HepG2 (cell line): Measurements from ENCODE around the gene CRIP1. TPM values are rescaled to one million over a fixed set of nuclear protein-coding genes. Genes with fewer than 3 reads are reported as not detected.
A peak's percentile ranks its signal among the peaks of the same experiment; 100 is the strongest.

Experiments used
- ATAC-seq: fragments of 200-7000 bp; cut with Tn5 transposase; 3 replicates; pipeline ENCODE4 v1.9.1; 2020; ENCODE audit warnings: mild to moderate bottlenecking, moderate library complexity
- BruUV-seq: library from RNA; stranded (reverse); fragments of 400-500 nt; replicated peaks from 2 replicates; lab custom pipeline; 2021; lab: Mats Ljungman, UMichigan
- CTCF ChIA-PET: fragments of 300-600 bp; formaldehyde crosslinking; extraction: SDS; loops from one replicate; lab custom pipeline; 2021; ENCODE audit warnings: low total read pairs, inconsistent platforms, low intra/inter-chr PET ratio; lab: Yijun Ruan, JAX
- POLR2A ChIA-PET: fragments of 350-600 bp; sonication (Branson Sonifier 250); formaldehyde crosslinking; loops from one replicate; lab custom pipeline; 2020; ENCODE audit warnings: antibody characterized with exemption, inconsistent platforms; lab: Yijun Ruan, JAX
- DNase-seq: peaks from one replicate; pipeline ENCODE4 v3.0.0-alpha.2; 2015; ENCODE audit warnings: low spot score
- FAIRE-seq: peaks from 3 replicates; lab custom pipeline; 2011; peaks lifted over from hg19 to GRCh38; lab: Jason Lieb, UNC
- H2AFZ ChIP-seq: one replicate; pipeline ENCODE4 v1.6.1; 2011; ENCODE audit warnings: low read length, inconsistent platforms
- H3K27ac ChIP-seq: fragments of 300-600 bp; 3 replicates; pipeline ENCODE4 v1.8.0; 2011; ENCODE audit warnings: mixed run types, mild to moderate bottlenecking, mixed read lengths, low read length, inconsistent platforms; ENCODE audit not compliant: insufficient read depth; ENCODE audit errors: extremely low read length
- H3K27me3 ChIP-seq, 2 experiments: fragments of 200-600 bp in 1 of 2; 2 replicates in 1 of 2; 3 replicates in 1 of 2; pipeline versions ENCODE4 v1.6.0 to v1.8.0; 2011; ENCODE audit warnings: low read length in 2 of 2, mild to moderate bottlenecking in 2 of 2, moderate library complexity in 2 of 2, inconsistent platforms in 1 of 2; ENCODE audit not compliant: insufficient read depth in 2 of 2, control insufficient read depth in 1 of 2
- H3K36me3 ChIP-seq, 2 experiments: fragments of 200-600 bp in 1 of 2; replicated peaks in 1 of 2; 2 replicates in 1 of 2; 3 replicates in 1 of 2; pipeline versions ENCODE4 v1.5.1 to v1.8.0; 2011; ENCODE audit warnings: low read length in 2 of 2, inconsistent platforms in 1 of 2; ENCODE audit not compliant: insufficient read depth in 2 of 2, control insufficient read depth in 1 of 2
- H3K4me1 ChIP-seq: 2 replicates; pipeline ENCODE4 v1.5.1; 2012; ENCODE audit warnings: low read length, inconsistent platforms; ENCODE audit not compliant: insufficient read depth
- H3K4me2 ChIP-seq: 2 replicates; pipeline ENCODE4 v1.6.0; 2011; ENCODE audit warnings: low read depth, low read length, inconsistent platforms
- H3K4me3 ChIP-seq, 3 experiments: fragments of 200-600 bp in 1 of 3; sonication (generic), shearing (Covaris generic) in 1 of 3; replicated peaks in 1 of 3; 2 replicates each; pipeline ENCODE4 v1.5.1; 2011 to 2016; ENCODE audit warnings: low read length in 3 of 3, inconsistent platforms in 2 of 3, low read depth in 2 of 3, mild to moderate bottlenecking in 2 of 3, control low read depth in 1 of 3, mixed read lengths in 1 of 3; ENCODE audit not compliant: insufficient read depth in 1 of 3
- H3K79me2 ChIP-seq: one replicate; pipeline ENCODE4 v1.6.1; 2011; ENCODE audit warnings: low read length, inconsistent platforms; ENCODE audit not compliant: insufficient read depth
- H3K9ac ChIP-seq: 2 replicates; pipeline ENCODE4 v1.6.0; 2011; ENCODE audit warnings: mild to moderate bottlenecking, low read depth, low read length, inconsistent platforms; ENCODE audit not compliant: insufficient read depth
- H3K9me3 ChIP-seq: 2 replicates; pipeline ENCODE4 v1.5.1; 2012; ENCODE audit warnings: mild to moderate bottlenecking, low read length
- H4K20me1 ChIP-seq: 2 replicates; pipeline ENCODE4 v1.6.0; 2011; ENCODE audit warnings: inconsistent platforms, mild to moderate bottlenecking, low read length, moderate library complexity; ENCODE audit not compliant: insufficient read depth
- AGO2 ChIP-seq: fragments of 200-400 bp; formaldehyde crosslinking; optimal IDR thresholded peaks from 2 replicates; pipeline ENCODE3; 2017; ENCODE audit warnings: mild to moderate bottlenecking, low read depth, low read length, moderate library complexity
- GABPB1 ChIP-seq: IDR thresholded peaks from 2 replicates; pipeline ENCODE4 v1.6.1; 2016; ENCODE audit warnings: mild to moderate bottlenecking, missing genetic modification reagents, moderate library complexity, missing compliant biosample characterization
- HDAC6 ChIP-seq: fragments of 200-600 bp; sonication (generic); IDR thresholded peaks from 2 replicates; pipeline ENCODE4 v1.7.0; 2017; ENCODE audit warnings: mild to moderate bottlenecking, antibody characterized with exemption, low read length, low read depth
- MAF1 ChIP-seq: sonication (generic); formaldehyde crosslinking; IDR thresholded peaks from 2 replicates; pipeline ENCODE4 v1.5.0; 2020; ENCODE audit warnings: missing genetic modification reagents, borderline replicate concordance
- NFATC3 ChIP-seq: sonication (generic); formaldehyde crosslinking; IDR thresholded peaks from 2 replicates; pipeline ENCODE4 v1.5.1; 2020; ENCODE audit warnings: mild to moderate bottlenecking, missing genetic modification reagents
- NR3C1 ChIP-seq: sonication (generic); formaldehyde crosslinking; IDR thresholded peaks from 2 replicates; pipeline ENCODE4 v1.4.0; 2020; ENCODE audit warnings: missing genetic modification reagents
- POLR2A ChIP-seq, 2 experiments: IDR thresholded peaks; 2 replicates each; pipeline ENCODE4 v1.6.1; 2011; ENCODE audit warnings: low read depth in 2 of 2, low read length in 2 of 2, mild to moderate bottlenecking in 1 of 2, moderate library complexity in 1 of 2; ENCODE audit not compliant: insufficient read depth in 1 of 2
- PRMT3 ChIP-seq: sonication (generic); formaldehyde crosslinking; IDR thresholded peaks from 2 replicates; pipeline ENCODE4 v1.8.1; 2022; ENCODE audit warnings: low read depth, mild to moderate bottlenecking, moderate library complexity, missing genetic modification reagents, borderline replicate concordance
- RBFOX2 ChIP-seq: fragments of 200-400 bp; formaldehyde crosslinking; IDR thresholded peaks from 2 replicates; pipeline ENCODE4 v1.6.1; 2017; ENCODE audit warnings: low read depth, mild to moderate bottlenecking, low read length
- ZFP41 ChIP-seq: sonication (generic); formaldehyde crosslinking; IDR thresholded peaks from 2 replicates; pipeline ENCODE4 v1.4.0; 2020; ENCODE audit warnings: mild to moderate bottlenecking, missing genetic modification reagents, borderline replicate concordance
- ZFP82 ChIP-seq: sonication (generic); formaldehyde crosslinking; IDR thresholded peaks from 2 replicates; pipeline ENCODE4 v1.5.1; 2020; ENCODE audit warnings: mild to moderate bottlenecking, missing genetic modification reagents, borderline replicate concordance
- ZNF143 ChIP-seq: sonication (generic); formaldehyde crosslinking; IDR thresholded peaks from 2 replicates; pipeline ENCODE4 v1.4.0; 2020; ENCODE audit warnings: missing genetic modification reagents
- ZNF205 ChIP-seq: IDR thresholded peaks from 2 replicates; pipeline ENCODE4 v1.6.1; 2018; ENCODE audit warnings: missing biosample characterization, missing genetic modification reagents
- ZNF580 ChIP-seq: IDR thresholded peaks from 2 replicates; pipeline ENCODE4 v1.6.1; 2016; ENCODE audit warnings: low read depth, borderline replicate concordance
- ZNF75D ChIP-seq: sonication (generic); formaldehyde crosslinking; IDR thresholded peaks from 2 replicates; pipeline ENCODE4 v1.8.1; 2023; ENCODE audit warnings: missing genetic modification reagents, mild to moderate bottlenecking, borderline replicate concordance
- WGBS: methylation state at CpG from one replicate; pipeline ENCODE4 v1.1.6; 2017; ENCODE audit warnings: low lambda C conversion rate; 5-methylcytosine and 5-hydroxymethylcytosine counted together
- in situ Hi-C: cut with HindIII; loops from 2 replicates; pipeline ENCODE4 v1.10.0; 2017; ENCODE audit warnings: low pct_unique_long_range_greater_than_20kb; ENCODE audit not compliant: extremely low pct_ligation_motif_present
- intact Hi-C: fragments of 100-400 bp; cut with micrococcal nuclease; formaldehyde crosslinking; loops from one replicate; pipeline ENCODE4 v1.10.0; 2022; ENCODE audit not compliant: unreplicated experiment
- polyA plus RNA-seq, 8 experiments: library from polyadenylated mRNA; depleted of rRNA in 3 of 8; stranded (reverse) in 7 of 8; unstranded in 1 of 8; fragments of >200 nt; fragmentation: Illumina TruSeq in 4 of 8; extraction: Trizol in 4 of 8; gene quantifications; 2 replicates each; pipeline versions ENCODE4 v1.2.1 to v1.2.3, GENCODE V29; 2011 to 2016; ENCODE audit warnings: low read depth in 4 of 8, missing spikeins in 1 of 8, mixed read lengths in 1 of 8; ENCODE audit not compliant: insufficient read depth in 1 of 8
- total RNA-seq, 5 experiments: library from RNA; depleted of rRNA; stranded (reverse); fragments of >200 nt; fragmentation: Illumina TruSeq; extraction: Trizol; gene quantifications; 2 replicates each; pipeline ENCODE4 v1.2.3, GENCODE V29; 2016; ENCODE audit warnings: low read depth in 1 of 5
- TF ChIP-seq, protein P1 (sequence below): sonication (generic); formaldehyde crosslinking; IDR thresholded peaks from 2 replicates; pipeline ENCODE4 v1.5.1; 2020; ENCODE audit warnings: missing genetic modification reagents, mild to moderate bottlenecking, borderline replicate concordance

The CRIP1 gene
- total and polyA plus RNA-seq, 2 of the 13 experiments (the other 11 are each of a cell fraction or from before 2014, with no cell fraction given), result 53.9 to 59.5 TPM

GRCh38 chr14:105436891-105437722 lies 49.6 kb upstream of the CRIP1 start:
- in situ Hi-C loops (no loop called here), intact Hi-C loops (no loop called here)
- H3K36me3 ChIP-seq, result peaks cover 8 to 25% of the 10 kb centered on the region in 2 experiments
- ChIA-PET CTCF (no interaction called here), POLR2A (no interaction called here)
- H3K4me2 ChIP-seq, result no peak overlapping the region
- H3K4me3 ChIP-seq, result no peak overlapping the region
- BruUV-seq, result no TSS peak
- no peaks in the 10 kb centered on the region for H3K27me3 ChIP-seq
- no peak overlapping the region for H3K9ac ChIP-seq
- H2AFZ ChIP-seq, result no peak overlapping the region
- DNase-seq (no peak), ATAC-seq (no peak), FAIRE-seq (no peak)
- WGBS, result 96% methylated on average over 13 of the region's 31 CpGs
- peaks cover 36% of the 10 kb centered on the region for H3K79me2 ChIP-seq
- H3K27ac ChIP-seq, result no peak overlapping the region
- TF ChIP-seq GABPB1 (CRISPR knock-in tag) (no peak), ZNF143 (no peak), ZNF75D (CRISPR knock-in tag) (no peak), ZFP82 (no peak), MAF1 (CRISPR knock-in tag) (no peak), ZFP41 (CRISPR knock-in tag) (no peak), NFATC3 (no peak), PRMT3 (no peak), POLR2A (IDR thresholded peaks at IDR 0.05; ENCODE audit: insufficient read depth in 1 of 2, low read depth in 2 of 2, low read length in 2 of 2) (peak in 1 of 2 experiments; percentile 18; a peak in 1 of 4 replicates), ZNF205 (no peak), AGO2 (peak; percentile 64), ZNF580 (CRISPR knock-in tag) (no peak), NR3C1 (no peak), HDAC6 (no peak), RBFOX2 (peak; percentile 53; the same call in 1 of the 2 replicates)
- TF ChIP-seq, protein P1, sequence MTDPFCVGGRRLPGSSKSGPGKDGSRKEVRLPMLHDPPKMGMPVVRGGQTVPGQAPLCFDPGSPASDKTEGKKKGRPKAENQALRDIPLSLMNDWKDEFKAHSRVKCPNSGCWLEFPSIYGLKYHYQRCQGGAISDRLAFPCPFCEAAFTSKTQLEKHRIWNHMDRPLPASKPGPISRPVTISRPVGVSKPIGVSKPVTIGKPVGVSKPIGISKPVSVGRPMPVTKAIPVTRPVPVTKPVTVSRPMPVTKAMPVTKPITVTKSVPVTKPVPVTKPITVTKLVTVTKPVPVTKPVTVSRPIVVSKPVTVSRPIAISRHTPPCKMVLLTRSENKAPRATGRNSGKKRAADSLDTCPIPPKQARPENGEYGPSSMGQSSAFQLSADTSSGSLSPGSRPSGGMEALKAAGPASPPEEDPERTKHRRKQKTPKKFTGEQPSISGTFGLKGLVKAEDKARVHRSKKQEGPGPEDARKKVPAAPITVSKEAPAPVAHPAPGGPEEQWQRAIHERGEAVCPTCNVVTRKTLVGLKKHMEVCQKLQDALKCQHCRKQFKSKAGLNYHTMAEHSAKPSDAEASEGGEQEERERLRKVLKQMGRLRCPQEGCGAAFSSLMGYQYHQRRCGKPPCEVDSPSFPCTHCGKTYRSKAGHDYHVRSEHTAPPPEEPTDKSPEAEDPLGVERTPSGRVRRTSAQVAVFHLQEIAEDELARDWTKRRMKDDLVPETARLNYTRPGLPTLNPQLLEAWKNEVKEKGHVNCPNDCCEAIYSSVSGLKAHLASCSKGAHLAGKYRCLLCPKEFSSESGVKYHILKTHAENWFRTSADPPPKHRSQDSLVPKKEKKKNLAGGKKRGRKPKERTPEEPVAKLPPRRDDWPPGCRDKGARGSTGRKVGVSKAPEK (CRISPR knock-in tag), result no peak
- no peaks in the 10 kb centered on the region for H3K4me1 ChIP-seq
- H3K9me3 ChIP-seq, result no peaks in the 10 kb centered on the region
- H4K20me1 ChIP-seq, result 0 out of 2 replicates have a peak, but pooled peaks cover 3% of the 10 kb centered on the region
